RWPE2 (cell line): ENCODE results near the gene CATSPERB.
"Not testable (repeated sequence)": the region's sequence is repeated elsewhere in the genome, so short reads cannot be mapped to it uniquely, and the experiment has no call there.

Source experiments
- ATAC-seq: fragments of 200-7000 bp; cut with Tn5 transposase; 3 replicates; pipeline ENCODE4 v1.9.1; 2021; ENCODE audit warnings: low read depth
- DNase-seq: peaks from one replicate; pipeline ENCODE4 v3.0.0-alpha.2; 2020; ENCODE audit warnings: low spot score
- H3K27ac ChIP-seq: fragments of 450-650 bp; 2 replicates; pipeline ENCODE4 v1.5.1; 2017; ENCODE audit warnings: mild to moderate bottlenecking; ENCODE audit not compliant: poor library complexity, severe bottlenecking
- H3K27me3 ChIP-seq: fragments of 250-450 bp; sonication (Bioruptor Pico); 2 replicates; pipeline ENCODE4 v1.5.1; 2021; ENCODE audit warnings: mild to moderate bottlenecking, moderate library complexity; ENCODE audit not compliant: insufficient read depth, poor library complexity, severe bottlenecking
- H3K36me3 ChIP-seq: fragments of 250-450 bp; sonication (Bioruptor Pico); 2 replicates; pipeline ENCODE4 v1.5.1; 2020; ENCODE audit warnings: low read depth, mild to moderate bottlenecking, moderate library complexity
- H3K4me1 ChIP-seq: fragments of 250-450 bp; sonication (Bioruptor Pico); 2 replicates; pipeline ENCODE4 v1.5.1; 2021; ENCODE audit warnings: mild to moderate bottlenecking, moderate library complexity; ENCODE audit not compliant: insufficient read depth, poor library complexity, severe bottlenecking
- H3K4me3 ChIP-seq: fragments of 250-450 bp; sonication (Bioruptor Pico); 2 replicates; pipeline ENCODE4 v1.5.1; 2021; ENCODE audit warnings: mild to moderate bottlenecking, moderate library complexity; ENCODE audit not compliant: severe bottlenecking
- H3K9me3 ChIP-seq: fragments of 250-450 bp; sonication (Bioruptor Pico); 2 replicates; pipeline ENCODE4 v1.5.1; 2021; ENCODE audit warnings: mild to moderate bottlenecking, moderate library complexity; ENCODE audit not compliant: severe bottlenecking
- TF ChIP-seq, protein P1 (sequence below): fragments of 450-650 bp; IDR thresholded peaks from one replicate; pipeline ENCODE4 v1.5.1; 2017; ENCODE audit warnings: mild to moderate bottlenecking, moderate library complexity; ENCODE audit not compliant: poor library complexity, severe bottlenecking

CATSPERB gene

DNA sequence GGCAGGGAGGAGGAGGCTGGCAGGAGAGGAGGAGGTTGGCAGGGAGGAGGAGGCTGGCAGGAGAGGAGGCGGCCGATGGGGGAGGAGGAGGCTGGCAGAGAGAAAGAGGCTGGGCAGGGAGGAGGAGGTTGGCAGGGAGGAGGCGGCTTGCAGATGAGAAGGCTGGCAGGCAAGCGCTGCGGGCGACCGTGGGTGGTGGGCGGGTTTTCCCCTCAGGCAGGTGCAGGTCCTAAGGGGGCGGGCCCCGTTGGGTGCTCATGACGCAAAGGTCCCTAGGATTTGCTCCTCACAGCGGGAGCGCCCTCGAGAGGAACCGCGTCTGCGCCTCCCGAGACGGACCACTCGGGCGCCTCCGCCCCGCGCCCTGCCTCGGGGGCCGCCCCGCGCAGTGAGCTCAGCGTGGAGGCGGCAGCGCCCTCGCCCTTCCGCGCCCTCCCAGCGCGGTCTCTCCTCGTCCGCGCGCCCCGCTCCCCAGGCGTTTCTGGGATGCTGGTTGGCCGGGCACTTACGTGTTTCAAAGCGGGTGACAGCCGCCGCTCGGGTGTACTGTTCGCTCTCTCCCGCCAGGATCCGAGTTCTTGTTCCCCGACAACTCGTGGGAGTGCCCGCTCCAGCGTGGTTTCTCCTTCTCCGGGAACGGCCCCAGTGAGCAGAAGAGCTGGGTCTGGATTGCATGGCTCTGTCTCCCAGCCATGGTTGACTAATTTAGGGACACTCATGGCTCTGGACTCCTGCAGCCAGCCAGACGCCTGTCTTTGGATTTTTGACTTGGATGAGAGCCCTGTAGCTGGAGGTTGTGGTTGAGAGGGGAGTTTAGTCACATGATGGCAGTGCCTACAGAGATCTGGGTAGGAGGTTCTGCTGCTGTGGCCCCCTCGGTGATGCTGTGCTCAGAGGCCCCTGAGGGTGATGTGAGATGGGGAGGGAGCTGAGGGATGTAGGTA, 157.7 kb downstream of the CATSPERB start:
- ATAC-seq (peak; percentile 75), DNase-seq (peak; percentile 85)
- no peaks in the 10 kb centered on the region for H3K9me3 ChIP-seq
- H3K27ac ChIP-seq, result no peak overlapping the region
- peaks cover 17% of the 10 kb centered on the region for H3K27me3 ChIP-seq
- no peaks in the 10 kb centered on the region for H3K36me3 ChIP-seq
- TF ChIP-seq, protein P1, sequence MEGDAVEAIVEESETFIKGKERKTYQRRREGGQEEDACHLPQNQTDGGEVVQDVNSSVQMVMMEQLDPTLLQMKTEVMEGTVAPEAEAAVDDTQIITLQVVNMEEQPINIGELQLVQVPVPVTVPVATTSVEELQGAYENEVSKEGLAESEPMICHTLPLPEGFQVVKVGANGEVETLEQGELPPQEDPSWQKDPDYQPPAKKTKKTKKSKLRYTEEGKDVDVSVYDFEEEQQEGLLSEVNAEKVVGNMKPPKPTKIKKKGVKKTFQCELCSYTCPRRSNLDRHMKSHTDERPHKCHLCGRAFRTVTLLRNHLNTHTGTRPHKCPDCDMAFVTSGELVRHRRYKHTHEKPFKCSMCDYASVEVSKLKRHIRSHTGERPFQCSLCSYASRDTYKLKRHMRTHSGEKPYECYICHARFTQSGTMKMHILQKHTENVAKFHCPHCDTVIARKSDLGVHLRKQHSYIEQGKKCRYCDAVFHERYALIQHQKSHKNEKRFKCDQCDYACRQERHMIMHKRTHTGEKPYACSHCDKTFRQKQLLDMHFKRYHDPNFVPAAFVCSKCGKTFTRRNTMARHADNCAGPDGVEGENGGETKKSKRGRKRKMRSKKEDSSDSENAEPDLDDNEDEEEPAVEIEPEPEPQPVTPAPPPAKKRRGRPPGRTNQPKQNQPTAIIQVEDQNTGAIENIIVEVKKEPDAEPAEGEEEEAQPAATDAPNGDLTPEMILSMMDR, result no peak
- H3K4me3 ChIP-seq, result peak overlapping the region; percentile 31
- H3K4me1 ChIP-seq, result no peaks in the 10 kb centered on the region

DNA sequence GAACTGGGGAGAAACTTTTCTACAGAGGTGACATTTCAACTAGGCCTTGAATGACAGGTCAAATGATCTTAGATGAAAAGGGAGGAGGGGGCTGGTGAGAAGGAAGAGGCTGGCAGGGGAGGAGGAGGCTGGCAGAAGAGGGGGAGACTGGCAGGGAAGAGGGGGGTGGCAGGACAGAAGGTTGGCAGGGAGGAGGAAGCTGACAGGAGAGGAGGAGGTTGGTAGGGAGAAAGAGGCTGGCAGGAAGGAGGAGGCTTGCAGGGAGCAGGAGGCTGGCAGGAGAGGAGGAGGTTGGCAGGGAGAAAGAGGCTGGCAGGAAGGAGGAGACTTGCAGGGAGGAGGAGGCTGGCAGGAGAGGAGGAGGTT, 158.4 kb downstream of the CATSPERB start:
- ATAC-seq, result no peak
- no peak for DNase-seq
- Histone ChIP-seq H3K27me3 (peaks cover 17% of the 10 kb centered on the region), H3K4me3 (no peak overlapping the region), H3K4me1 (no peaks in the 10 kb centered on the region), H3K36me3 (no peaks in the 10 kb centered on the region), H3K9me3 (no peaks in the 10 kb centered on the region), H3K27ac (no peak overlapping the region)
- TF ChIP-seq, protein P1, result no peak

DNA sequence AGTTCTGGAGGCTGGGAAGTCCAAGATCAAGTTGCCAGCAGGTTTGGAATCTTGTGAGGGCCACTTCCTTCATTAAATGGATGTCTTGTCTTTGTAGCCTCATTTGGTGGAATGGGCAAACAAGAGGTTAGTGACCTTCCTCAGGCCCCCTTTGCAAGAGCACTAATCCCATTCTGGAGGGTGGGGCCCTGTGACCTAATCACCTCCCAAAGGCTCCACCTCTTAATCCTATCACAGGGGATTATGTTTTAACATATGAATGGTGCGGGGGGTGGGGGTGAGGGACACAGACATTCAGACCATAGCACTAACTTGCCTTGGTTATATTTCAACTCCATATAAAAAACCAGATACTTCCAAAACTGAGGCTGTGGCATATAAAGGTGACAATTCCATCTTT, 161.9 kb downstream of the CATSPERB start:
- no peak overlapping the region for H3K4me3 ChIP-seq
- peaks cover 17% of the 10 kb centered on the region for H3K27me3 ChIP-seq
- TF ChIP-seq, protein P1, result no peak
- no peaks in the 10 kb centered on the region for H3K4me1 ChIP-seq
- no peak for DNase-seq
- no peaks in the 10 kb centered on the region for H3K36me3 ChIP-seq
- no peaks in the 10 kb centered on the region for H3K9me3 ChIP-seq
- ATAC-seq, result no peak
- no peak overlapping the region for H3K27ac ChIP-seq

DNA sequence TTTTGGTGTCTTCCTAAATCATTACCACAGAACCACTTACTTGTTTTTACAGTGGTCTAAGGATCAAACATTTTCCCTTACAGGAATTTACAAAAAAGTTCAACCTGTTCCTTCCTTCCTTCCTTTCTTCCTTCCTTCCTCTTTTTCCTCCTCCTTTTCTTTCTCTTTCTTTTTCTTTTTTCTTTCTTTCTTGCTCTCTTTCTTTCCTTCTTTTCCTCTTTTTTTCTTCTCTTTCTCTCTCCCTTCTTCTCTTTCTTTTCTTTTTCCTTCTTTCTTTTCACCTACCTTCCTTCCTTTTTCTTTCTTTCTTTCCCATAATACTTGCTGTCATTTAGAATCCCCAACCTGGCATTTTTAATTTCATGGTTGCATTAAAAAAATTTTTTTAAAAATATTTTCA, 162.6 kb downstream of the CATSPERB start:
- ATAC-seq, result no peak
- Histone ChIP-seq H3K27ac (no peak overlapping the region), H3K4me3 (no peak overlapping the region), H3K9me3 (no peaks in the 10 kb centered on the region), H3K4me1 (no peaks in the 10 kb centered on the region), H3K27me3 (peaks cover 9% of the 10 kb centered on the region), H3K36me3 (no peaks in the 10 kb centered on the region)
- TF ChIP-seq, protein P1, result no peak
- no peak for DNase-seq

DNA sequence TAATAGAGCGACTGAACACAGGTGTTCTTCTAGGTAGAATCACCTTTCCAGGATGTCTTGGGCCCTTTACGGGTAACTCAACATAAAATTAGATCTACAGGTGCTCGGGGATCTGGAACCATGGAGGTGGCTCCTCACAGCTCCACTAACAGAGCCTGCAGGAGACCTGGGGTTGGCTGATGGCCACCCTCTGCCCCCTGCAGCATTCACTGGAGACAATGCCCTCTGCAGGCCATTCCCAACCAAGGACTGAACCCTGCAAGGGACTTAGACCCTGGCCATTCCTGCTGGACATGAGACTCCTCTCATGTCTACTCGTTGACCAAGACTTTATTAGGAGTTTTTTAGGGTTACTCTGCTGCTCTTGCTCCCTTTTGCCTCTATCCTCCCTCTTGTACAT, 163.3 kb downstream of the CATSPERB start:
- ATAC-seq (no peak), DNase-seq (no peak)
- no peak overlapping the region for H3K27ac ChIP-seq
- no peaks in the 10 kb centered on the region for H3K4me1 ChIP-seq
- H3K4me3 ChIP-seq, result no peak overlapping the region
- no peaks in the 10 kb centered on the region for H3K9me3 ChIP-seq
- no peaks in the 10 kb centered on the region for H3K36me3 ChIP-seq
- TF ChIP-seq, protein P1, result no peak
- H3K27me3 ChIP-seq, result peaks cover 8% of the 10 kb centered on the region

DNA sequence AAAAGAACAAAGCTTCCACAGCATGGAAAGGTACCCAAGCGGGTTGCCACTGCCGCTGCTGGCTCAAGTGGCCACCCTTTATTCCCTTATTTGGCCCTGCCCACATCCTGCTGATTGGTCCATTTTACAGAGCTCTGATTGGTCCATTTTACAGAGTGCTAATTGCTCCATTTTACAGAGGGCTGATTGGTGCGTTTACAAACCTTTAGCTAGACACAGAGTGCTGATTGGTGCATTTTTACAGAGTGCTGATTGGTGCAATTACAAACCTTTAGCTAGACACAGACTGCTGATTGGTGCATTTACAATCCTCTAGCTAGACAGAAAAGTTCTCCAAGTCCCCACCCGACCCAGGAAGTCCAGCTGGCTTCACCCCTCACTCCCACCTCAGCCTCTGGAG, 164.1 kb downstream of the CATSPERB start:
- not testable (repeated sequence) for H3K4me3 ChIP-seq, H3K27me3 ChIP-seq, H3K27ac ChIP-seq, H3K36me3 ChIP-seq, ATAC-seq, H3K4me1 ChIP-seq, DNase-seq, H3K9me3 ChIP-seq
